Natural killer cell (primary cell): ENCODE measurements around the gene ACADSB. TPM values are rescaled to one million over a fixed set of nuclear protein-coding genes. Genes with fewer than 3 reads are reported as not detected.

ENCODE experiments used
- ATAC-seq, 3 donors: fragments of 150-1000 bp in 2 of 3; fragments of 200-7000 bp in 1 of 3; cut with Tn5 transposase; 1 replicate in 1 of 3; 2 replicates in 2 of 3; pipeline ENCODE4 v1.10.0; 2021; ENCODE audit warnings: mild to moderate bottlenecking in 2 of 3, moderate library complexity in 2 of 3
- DNase-seq, 2 donors: peaks; one replicate each; pipeline versions ENCODE4 v3.0.0 to v3.0.0-alpha.2; 2013 to 2021; ENCODE audit warnings: mixed read lengths in 1 of 2
- H3K27ac ChIP-seq: one replicate; pipeline ENCODE4 v1.5.1; 2013; ENCODE audit warnings: mild to moderate bottlenecking, low read length
- H3K27me3 ChIP-seq: one replicate; pipeline ENCODE4 v1.6.1; 2013; ENCODE audit warnings: low read length; ENCODE audit not compliant: control insufficient read depth, insufficient read depth
- H3K36me3 ChIP-seq: one replicate; pipeline ENCODE4 v1.6.1; 2013; ENCODE audit warnings: low read length; ENCODE audit not compliant: control insufficient read depth, insufficient read depth
- H3K4me1 ChIP-seq: one replicate; pipeline ENCODE4 v1.6.1; 2013; ENCODE audit warnings: low read length; ENCODE audit not compliant: control insufficient read depth, insufficient read depth
- H3K4me3 ChIP-seq: one replicate; pipeline ENCODE4 v1.5.1; 2013; ENCODE audit warnings: low read length
- H3K9me3 ChIP-seq: one replicate; pipeline ENCODE4 v1.6.1; 2013; ENCODE audit warnings: low read length; ENCODE audit not compliant: control insufficient read depth, insufficient read depth
- H3K27ac Mint-ChIP-seq, 2 donors: one replicate each; pipeline ENCODE4 v1.8.0; 2022; ENCODE audit warnings: mild to moderate bottlenecking in 2 of 2, mixed read lengths in 2 of 2, moderate library complexity in 1 of 2
- H3K27me3 Mint-ChIP-seq, 2 donors: one replicate each; pipeline ENCODE4 v1.8.0; 2022; ENCODE audit warnings: low read depth in 2 of 2, mixed read lengths in 2 of 2
- H3K36me3 Mint-ChIP-seq: one replicate; pipeline ENCODE4 v1.8.0; 2022; ENCODE audit warnings: mixed read lengths
- H3K4me1 Mint-ChIP-seq, 2 donors: one replicate each; pipeline ENCODE4 v1.8.0; 2022; ENCODE audit warnings: mixed read lengths in 2 of 2
- H3K4me3 Mint-ChIP-seq: one replicate; pipeline ENCODE4 v1.8.0; 2022; ENCODE audit warnings: mild to moderate bottlenecking, moderate library complexity, mixed read lengths
- H3K9me3 Mint-ChIP-seq, 2 donors: one replicate each; pipeline ENCODE4 v1.8.0; 2022; ENCODE audit warnings: mixed read lengths in 2 of 2
- CTCF ChIP-seq: fragments of 200-600 bp; IDR thresholded peaks from one replicate; pipeline ENCODE4 v1.8.0; 2022; ENCODE audit warnings: antibody characterized with exemption
- WGBS: methylation state at CpG from one replicate; pipeline ENCODE4 v1.1.7; 2013; ENCODE audit warnings: missing lambda C conversion rate; ENCODE audit not compliant: insufficient coverage; 5-methylcytosine and 5-hydroxymethylcytosine counted together
- intact Hi-C: fragments of 100-400 bp; cut with micrococcal nuclease; formaldehyde crosslinking; loops from one replicate; pipeline ENCODE4 v1.14.2; 2022
- total RNA-seq, 4 donors: library from RNA; stranded (reverse); fragments of 120-200 nt in 1 of 4; gene quantifications; one replicate each; pipeline versions ENCODE4 v1.2.3 to v1.2.4, GENCODE V29; 2013 to 2022

The ACADSB gene
- total RNA-seq, 3 donors from 2014 or later (not counting 1 experiment from before 2014, with no cell fraction given) = 20.8 to 27.3 (median 22.4) TPM

GRCh38 chr10:123102673-123103072, 93.9 kb downstream of the ACADSB start:
- intact Hi-C loops = no loop called here

GRCh38 chr10:123103944-123104343, 95.1 kb downstream of the ACADSB start:
- intact Hi-C loops = no loop called here
- H3K27ac ChIP-seq = no peak overlapping the region
- Mint-ChIP-seq H3K36me3 (no peaks in the 10 kb centered on the region), H3K9me3 (no peaks in the 10 kb centered on the region), H3K4me3 (no peak overlapping the region), H3K4me1 (no peaks in the 10 kb centered on the region), H3K27ac (no peak overlapping the region), H3K27me3 (peaks cover 0 to 9% of the 10 kb centered on the region in 2 donors)
- TF ChIP-seq CTCF = no peak
- WGBS = 85% methylated on average over 9 of the region's 9 CpGs
- DNase-seq = no peak
- no peaks in the 10 kb centered on the region for H3K4me1 ChIP-seq
- H3K27me3 ChIP-seq = no peaks in the 10 kb centered on the region
- no peaks in the 10 kb centered on the region for H3K9me3 ChIP-seq
- no peaks in the 10 kb centered on the region for H3K36me3 ChIP-seq
- H3K4me3 ChIP-seq = no peak overlapping the region
- ATAC-seq = no peak

More at GRCh38 chr10:123102673-123103072, 93.9 kb downstream of the ACADSB start:
- no peak for TF ChIP-seq CTCF
- H3K27me3 ChIP-seq = no peaks in the 10 kb centered on the region
- no peak overlapping the region for H3K4me3 ChIP-seq
- H3K36me3 Mint-ChIP-seq = no peaks in the 10 kb centered on the region
- no peaks in the 10 kb centered on the region for H3K36me3 ChIP-seq
- no peak overlapping the region for H3K4me3 Mint-ChIP-seq
- DNase-seq (no peak), ATAC-seq (no peak)
- H3K27ac Mint-ChIP-seq = no peak overlapping the region
- H3K9me3 Mint-ChIP-seq = no peaks in the 10 kb centered on the region
- peaks cover 0 to 7% of the 10 kb centered on the region in 2 donors for H3K27me3 Mint-ChIP-seq
- no peak overlapping the region for H3K27ac ChIP-seq
- no peaks in the 10 kb centered on the region for H3K9me3 ChIP-seq
- 57% methylated on average over 2 of the region's 2 CpGs for WGBS
- H3K4me1 ChIP-seq = no peaks in the 10 kb centered on the region
- no peaks in the 10 kb centered on the region for H3K4me1 Mint-ChIP-seq

Other genes starting within 250 kb of the ACADSB start
- under 1 TPM; 0.61 to 0.78 (median 0.63) TPM for gene CUZD1, start 163.1 kb upstream of the ACADSB start, total RNA-seq
- gene FAM24B, start 129.4 kb upstream of the ACADSB start, total RNA-seq = 10 to 100 TPM in 1 of 3 donors, 1 to 10 TPM in 2; 6.1 to 12.6 (median 8.5) TPM
- gene FAM24A, start 98.4 kb upstream of the ACADSB start, total RNA-seq = not detected
- 1 to 10 TPM; 6.1 to 8.5 (median 7.2) TPM for gene C10orf88, start 54.8 kb upstream of the ACADSB start, total RNA-seq
- 10 to 100 TPM; 10.6 to 13.8 (median 13.7) TPM for gene PSTK, start 28.6 kb upstream of the ACADSB start, total RNA-seq
- gene IKZF5, start 211 bp upstream of the ACADSB start, total RNA-seq = 10 to 100 TPM; 40.3 to 65.0 (median 51.8) TPM
- under 1 TPM in 1 of 3 donors, not detected in 2; 0.33 TPM for gene HMX3, start 127.0 kb downstream of the ACADSB start, total RNA-seq
- not detected for gene HMX2, start 139.1 kb downstream of the ACADSB start, total RNA-seq
- gene BUB3, start 145.4 kb downstream of the ACADSB start, total RNA-seq = 100 to 1,000 TPM; 122 to 145 (median 125) TPM